Vagina (tissue), 2 donors: ENCODE data around the gene MADCAM1.

Source experiments
- POLR2A ChIP-seq, 2 donors: fragments of 450-650 bp; IDR thresholded peaks; one replicate each; pipeline ENCODE4 v1.6.1; 2017; ENCODE audit warnings: antibody characterized with exemption in 2 of 2, mild to moderate bottlenecking in 2 of 2, moderate library complexity in 2 of 2
- POLR2AphosphoS5 ChIP-seq, 2 donors: sonication (generic); formaldehyde crosslinking; IDR thresholded peaks; one replicate each; pipeline ENCODE4 v1.9.0; 2017; ENCODE audit warnings: antibody characterized with exemption in 2 of 2, mild to moderate bottlenecking in 2 of 2, low read depth in 1 of 2; ENCODE audit not compliant: insufficient read depth in 1 of 2
- TF ChIP-seq, protein P1 (sequence below), 3 experiments: fragments of 450-650 bp in 2 of 3; fragments of 200-600 bp in 1 of 3; sonication (generic) in 1 of 3; IDR thresholded peaks; one replicate each; pipeline ENCODE4 v1.5.1; 2017 to 2019; ENCODE audit warnings: antibody characterized with exemption in 3 of 3, mild to moderate bottlenecking in 2 of 3, moderate library complexity in 2 of 3

DNA sequence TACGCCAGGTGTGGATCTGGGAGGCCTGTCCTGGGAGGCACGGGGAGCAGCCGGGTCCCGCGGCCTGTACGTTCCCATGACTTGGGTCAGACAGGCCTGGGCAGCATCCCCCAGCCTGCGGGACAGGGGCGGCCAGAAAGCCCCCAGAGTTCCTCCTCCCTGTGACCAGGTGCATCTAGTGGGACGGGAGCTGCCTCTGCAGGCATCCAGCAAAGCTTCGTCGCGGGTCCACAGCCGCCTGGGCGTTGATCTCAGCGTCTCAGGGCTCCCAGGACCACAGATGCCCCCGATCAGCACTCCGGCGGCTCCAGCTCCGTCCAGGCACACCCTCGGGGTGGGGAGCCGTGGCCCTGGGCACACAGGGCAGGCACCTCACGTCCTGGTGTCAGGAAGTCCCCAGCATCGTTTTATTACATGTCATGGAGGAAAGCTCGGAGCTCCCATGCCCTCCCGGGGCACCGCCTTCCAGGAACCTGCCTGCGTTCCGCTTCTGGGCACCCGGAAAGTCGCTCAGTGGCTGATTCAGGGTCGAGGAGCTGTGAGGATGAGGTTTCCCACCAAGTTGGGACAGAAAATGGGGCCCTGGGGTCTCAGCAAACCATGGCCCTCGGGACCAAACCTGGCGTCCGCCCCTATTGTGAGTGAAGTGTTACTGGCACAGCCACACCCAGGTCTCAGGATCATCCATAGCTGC is 46.0 kb downstream of the MADCAM1 start:
- TF ChIP-seq, protein P1, sequence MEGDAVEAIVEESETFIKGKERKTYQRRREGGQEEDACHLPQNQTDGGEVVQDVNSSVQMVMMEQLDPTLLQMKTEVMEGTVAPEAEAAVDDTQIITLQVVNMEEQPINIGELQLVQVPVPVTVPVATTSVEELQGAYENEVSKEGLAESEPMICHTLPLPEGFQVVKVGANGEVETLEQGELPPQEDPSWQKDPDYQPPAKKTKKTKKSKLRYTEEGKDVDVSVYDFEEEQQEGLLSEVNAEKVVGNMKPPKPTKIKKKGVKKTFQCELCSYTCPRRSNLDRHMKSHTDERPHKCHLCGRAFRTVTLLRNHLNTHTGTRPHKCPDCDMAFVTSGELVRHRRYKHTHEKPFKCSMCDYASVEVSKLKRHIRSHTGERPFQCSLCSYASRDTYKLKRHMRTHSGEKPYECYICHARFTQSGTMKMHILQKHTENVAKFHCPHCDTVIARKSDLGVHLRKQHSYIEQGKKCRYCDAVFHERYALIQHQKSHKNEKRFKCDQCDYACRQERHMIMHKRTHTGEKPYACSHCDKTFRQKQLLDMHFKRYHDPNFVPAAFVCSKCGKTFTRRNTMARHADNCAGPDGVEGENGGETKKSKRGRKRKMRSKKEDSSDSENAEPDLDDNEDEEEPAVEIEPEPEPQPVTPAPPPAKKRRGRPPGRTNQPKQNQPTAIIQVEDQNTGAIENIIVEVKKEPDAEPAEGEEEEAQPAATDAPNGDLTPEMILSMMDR (IDR thresholded peaks at IDR 0.05) = no peak
- TF ChIP-seq POLR2A (IDR thresholded peaks at IDR 0.05) (no peak), POLR2AphosphoS5 (IDR thresholded peaks at IDR 0.05; ENCODE audit: insufficient read depth in 1 of 2, low read depth in 1 of 2) (no peak)
